WTC11 (cell line): ENCODE data around the gene UBE2H. TPM values are rescaled to one million over a fixed set of nuclear protein-coding genes. Genes with fewer than 3 reads are reported as not detected.

Source experiments
- ATAC-seq: fragments of 200-7000 bp; cut with Tn5 transposase; 2 replicates; pipeline ENCODE4 v1.10.0; 2021; ENCODE audit warnings: mild to moderate bottlenecking, moderate library complexity
- CTCF ChIA-PET: fragments of 300-600 bp; sonication (Branson Sonifier 250); formaldehyde crosslinking; loops from one replicate; lab custom pipeline; 2021; ENCODE audit warnings: antibody characterized with exemption; lab: Charles Lee
- POLR2A ChIA-PET: fragments of 350-600 bp; sonication (Branson Sonifier 250); formaldehyde crosslinking; loops from one replicate; lab custom pipeline; 2021; ENCODE audit warnings: antibody characterized with exemption; lab: Charles Lee
- DNase-seq: peaks from one replicate; pipeline ENCODE4 v3.0.0; 2021; ENCODE audit warnings: low spot score
- H3K27ac Mint-ChIP-seq: 2 replicates; pipeline ENCODE4 v1.8.0; 2021; ENCODE audit warnings: mixed read lengths
- H3K27me3 Mint-ChIP-seq: 2 replicates; pipeline ENCODE4 v1.8.0; 2021; ENCODE audit warnings: low read depth, mild to moderate bottlenecking, moderate library complexity, mixed read lengths
- H3K36me3 Mint-ChIP-seq: 2 replicates; pipeline ENCODE4 v1.8.0; 2021; ENCODE audit warnings: mixed read lengths
- H3K4me1 Mint-ChIP-seq: 2 replicates; pipeline ENCODE4 v1.8.0; 2022; ENCODE audit warnings: mixed read lengths
- H3K4me3 Mint-ChIP-seq: 2 replicates; pipeline ENCODE4 v1.8.0; 2021; ENCODE audit warnings: mild to moderate bottlenecking, moderate library complexity, mixed read lengths
- H3K9me3 Mint-ChIP-seq: 2 replicates; pipeline ENCODE4 v1.8.0; 2021; ENCODE audit warnings: mixed read lengths
- ATF1 ChIP-seq: sonication (generic); formaldehyde crosslinking; IDR thresholded peaks from 2 replicates; pipeline ENCODE4 v1.8.1; 2023; ENCODE audit warnings: mild to moderate bottlenecking, moderate library complexity, missing genetic modification reagents
- ATF3 ChIP-seq: sonication (generic); formaldehyde crosslinking; conservative IDR thresholded peaks from 2 replicates; pipeline ENCODE4 v1.8.1; 2022; ENCODE audit warnings: mild to moderate bottlenecking, missing genetic modification reagents
- CBFB ChIP-seq: sonication (generic); formaldehyde crosslinking; IDR thresholded peaks from 2 replicates; pipeline ENCODE4 v1.8.1; 2022; ENCODE audit warnings: mild to moderate bottlenecking, low read depth, missing genetic modification reagents
- EMX1 ChIP-seq: fragments of 250-450 bp; sonication (Bioruptor Pico); IDR thresholded peaks from 2 replicates; pipeline ENCODE4 v1.8.0; 2021; ENCODE audit warnings: mild to moderate bottlenecking
- FOXJ3 ChIP-seq: sonication (generic); formaldehyde crosslinking; IDR thresholded peaks from 2 replicates; pipeline ENCODE4 v1.9.0; 2021; ENCODE audit warnings: missing genetic modification reagents, mild to moderate bottlenecking, borderline replicate concordance
- FOXP1 ChIP-seq: sonication (generic); formaldehyde crosslinking; IDR thresholded peaks from 2 replicates; pipeline ENCODE4 v1.8.0; 2022; ENCODE audit warnings: missing genetic modification reagents, mild to moderate bottlenecking, moderate library complexity, borderline replicate concordance
- KAT7 ChIP-seq: sonication (generic); formaldehyde crosslinking; IDR thresholded peaks from 2 replicates; pipeline ENCODE4 v1.8.1; 2023; ENCODE audit warnings: missing genetic modification reagents, mild to moderate bottlenecking, borderline replicate concordance
- MAX ChIP-seq: sonication (generic); formaldehyde crosslinking; IDR thresholded peaks from 2 replicates; pipeline ENCODE4 v1.8.0; 2022; ENCODE audit warnings: mild to moderate bottlenecking, missing genetic modification reagents
- NFYB ChIP-seq: sonication (generic); formaldehyde crosslinking; conservative IDR thresholded peaks from 2 replicates; pipeline ENCODE4 v1.8.0; 2022; ENCODE audit warnings: low read depth, missing genetic modification reagents
- RELA ChIP-seq: sonication (generic); formaldehyde crosslinking; IDR thresholded peaks from 2 replicates; pipeline ENCODE4 v1.8.1; 2022; ENCODE audit warnings: missing genetic modification reagents, mild to moderate bottlenecking, borderline replicate concordance
- TEAD4 ChIP-seq: sonication (generic); formaldehyde crosslinking; IDR thresholded peaks from 2 replicates; pipeline ENCODE4 v1.8.0; 2022; ENCODE audit warnings: mild to moderate bottlenecking, missing genetic modification reagents
- ZBTB21 ChIP-seq: sonication (generic); formaldehyde crosslinking; IDR thresholded peaks from 2 replicates; pipeline ENCODE4 v1.8.1; 2023; ENCODE audit warnings: mild to moderate bottlenecking, missing genetic modification reagents, borderline replicate concordance
- ZNF219 ChIP-seq: sonication (generic); formaldehyde crosslinking; IDR thresholded peaks from 2 replicates; pipeline ENCODE4 v1.8.0; 2023; ENCODE audit warnings: missing genetic modification reagents, mild to moderate bottlenecking, borderline replicate concordance
- ZNF263 ChIP-seq: sonication (generic); formaldehyde crosslinking; IDR thresholded peaks from 2 replicates; pipeline ENCODE4 v1.8.1; 2022; ENCODE audit warnings: low read depth, mild to moderate bottlenecking, moderate library complexity, missing genetic modification reagents
- ZNF532 ChIP-seq: fragments of 250-450 bp; sonication (Bioruptor Pico); IDR thresholded peaks from 2 replicates; pipeline ENCODE4 v1.9.0; 2021; ENCODE audit warnings: mild to moderate bottlenecking, borderline replicate concordance
- total RNA-seq: library from RNA; stranded (reverse); gene quantifications from 3 replicates; pipeline ENCODE4 v1.2.3, GENCODE V29; 2021
- TF ChIP-seq, protein P1 (sequence below): sonication (generic); formaldehyde crosslinking; conservative IDR thresholded peaks from 2 replicates; pipeline ENCODE4 v1.8.1; 2023; ENCODE audit warnings: mild to moderate bottlenecking, low read depth, missing genetic modification reagents, moderate library complexity
- TF ChIP-seq, protein P2 (sequence below): fragments of 250-450 bp; sonication (Bioruptor Pico); conservative IDR thresholded peaks from 2 replicates; pipeline ENCODE4 v1.9.0; 2021; ENCODE audit warnings: mild to moderate bottlenecking

Gene UBE2H
- total RNA-seq, 1 experiment from 2014 or later: 55.0 TPM

GRCh38 chr7:129955993-129956543 lies 3.3 kb upstream of the UBE2H start:
- Mint-ChIP-seq H3K4me1 (peaks cover 23% of the 10 kb centered on the region), H3K36me3 (no peaks in the 10 kb centered on the region), H3K9me3 (no peaks in the 10 kb centered on the region), H3K27ac (no peak overlapping the region), H3K4me3 (no peak overlapping the region), H3K27me3 (no peaks in the 10 kb centered on the region; the same call in 1 of the 2 replicates)
- ChIA-PET CTCF (no interaction called here), POLR2A (no interaction called here)
- DNase-seq: no peak
- ATAC-seq: no peak
- TF ChIP-seq TEAD4 (CRISPR knock-in tag): no peak
- no peak for TF ChIP-seq ZBTB21 (CRISPR knock-in tag)
- no peak for TF ChIP-seq RELA (CRISPR knock-in tag)
- TF ChIP-seq ZNF219 (CRISPR knock-in tag): no peak
- no peak for TF ChIP-seq FOXP1 (CRISPR knock-in tag)
- TF ChIP-seq ZNF263 (CRISPR knock-in tag): no peak
- no peak for TF ChIP-seq ATF3 (CRISPR knock-in tag)
- TF ChIP-seq, protein P1, sequence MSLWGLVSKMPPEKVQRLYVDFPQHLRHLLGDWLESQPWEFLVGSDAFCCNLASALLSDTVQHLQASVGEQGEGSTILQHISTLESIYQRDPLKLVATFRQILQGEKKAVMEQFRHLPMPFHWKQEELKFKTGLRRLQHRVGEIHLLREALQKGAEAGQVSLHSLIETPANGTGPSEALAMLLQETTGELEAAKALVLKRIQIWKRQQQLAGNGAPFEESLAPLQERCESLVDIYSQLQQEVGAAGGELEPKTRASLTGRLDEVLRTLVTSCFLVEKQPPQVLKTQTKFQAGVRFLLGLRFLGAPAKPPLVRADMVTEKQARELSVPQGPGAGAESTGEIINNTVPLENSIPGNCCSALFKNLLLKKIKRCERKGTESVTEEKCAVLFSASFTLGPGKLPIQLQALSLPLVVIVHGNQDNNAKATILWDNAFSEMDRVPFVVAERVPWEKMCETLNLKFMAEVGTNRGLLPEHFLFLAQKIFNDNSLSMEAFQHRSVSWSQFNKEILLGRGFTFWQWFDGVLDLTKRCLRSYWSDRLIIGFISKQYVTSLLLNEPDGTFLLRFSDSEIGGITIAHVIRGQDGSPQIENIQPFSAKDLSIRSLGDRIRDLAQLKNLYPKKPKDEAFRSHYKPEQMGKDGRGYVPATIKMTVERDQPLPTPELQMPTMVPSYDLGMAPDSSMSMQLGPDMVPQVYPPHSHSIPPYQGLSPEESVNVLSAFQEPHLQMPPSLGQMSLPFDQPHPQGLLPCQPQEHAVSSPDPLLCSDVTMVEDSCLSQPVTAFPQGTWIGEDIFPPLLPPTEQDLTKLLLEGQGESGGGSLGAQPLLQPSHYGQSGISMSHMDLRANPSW (CRISPR knock-in tag): no peak
- no peak for TF ChIP-seq ATF1 (CRISPR knock-in tag)
- no peak for TF ChIP-seq MAX (CRISPR knock-in tag)
- TF ChIP-seq NFYB: no peak
- TF ChIP-seq CBFB (CRISPR knock-in tag): no peak
- no peak for TF ChIP-seq ZNF532
- TF ChIP-seq FOXJ3: no peak
- TF ChIP-seq, protein P2, sequence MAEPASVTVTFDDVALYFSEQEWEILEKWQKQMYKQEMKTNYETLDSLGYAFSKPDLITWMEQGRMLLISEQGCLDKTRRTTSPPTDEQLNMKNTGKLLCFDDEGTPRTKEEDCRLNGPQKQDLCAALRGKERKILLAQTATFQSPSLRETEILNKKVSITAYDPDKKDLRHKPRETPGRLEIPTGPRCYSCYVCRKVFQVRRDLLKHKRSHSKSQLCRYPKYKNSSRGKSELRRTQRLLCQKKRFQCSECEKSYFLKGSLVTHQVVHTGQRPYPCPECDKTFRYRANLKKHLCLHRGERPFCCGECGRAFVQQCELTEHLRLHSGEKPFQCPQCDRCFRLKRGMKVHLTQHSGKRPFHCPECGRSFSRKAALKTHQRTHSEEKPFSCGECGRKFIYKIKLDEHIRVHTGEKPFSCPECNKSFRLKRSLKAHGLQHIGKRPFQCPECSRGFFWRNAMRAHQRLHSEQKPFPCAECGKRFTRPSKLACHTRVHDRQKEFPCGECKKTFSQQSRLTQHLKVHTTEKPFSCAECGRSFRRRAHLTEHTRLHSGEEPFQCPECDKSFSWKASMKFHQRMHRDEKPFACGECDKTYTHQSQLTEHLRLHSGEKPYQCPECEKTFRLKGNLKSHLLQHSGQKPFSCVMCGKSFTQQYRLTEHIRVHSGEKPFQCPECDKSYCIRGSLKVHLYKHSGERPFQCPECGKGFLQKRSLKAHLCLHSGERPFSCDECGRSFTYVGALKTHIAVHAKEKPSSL: no peak
- TF ChIP-seq EMX1 (CRISPR knock-in tag): no peak
- TF ChIP-seq KAT7 (CRISPR knock-in tag): no peak
